ENCODE measurements around the gene PROX1.
"Not testable (repeated sequence)": the region's sequence is repeated elsewhere in the genome, so short reads cannot be mapped to it uniquely, and the experiment has no call there.

The PROX1 gene

GRCh38 chr1:214075305-214075998 lies 87.7 kb downstream of the PROX1 start:
- no peak for DNase-seq

DNA sequence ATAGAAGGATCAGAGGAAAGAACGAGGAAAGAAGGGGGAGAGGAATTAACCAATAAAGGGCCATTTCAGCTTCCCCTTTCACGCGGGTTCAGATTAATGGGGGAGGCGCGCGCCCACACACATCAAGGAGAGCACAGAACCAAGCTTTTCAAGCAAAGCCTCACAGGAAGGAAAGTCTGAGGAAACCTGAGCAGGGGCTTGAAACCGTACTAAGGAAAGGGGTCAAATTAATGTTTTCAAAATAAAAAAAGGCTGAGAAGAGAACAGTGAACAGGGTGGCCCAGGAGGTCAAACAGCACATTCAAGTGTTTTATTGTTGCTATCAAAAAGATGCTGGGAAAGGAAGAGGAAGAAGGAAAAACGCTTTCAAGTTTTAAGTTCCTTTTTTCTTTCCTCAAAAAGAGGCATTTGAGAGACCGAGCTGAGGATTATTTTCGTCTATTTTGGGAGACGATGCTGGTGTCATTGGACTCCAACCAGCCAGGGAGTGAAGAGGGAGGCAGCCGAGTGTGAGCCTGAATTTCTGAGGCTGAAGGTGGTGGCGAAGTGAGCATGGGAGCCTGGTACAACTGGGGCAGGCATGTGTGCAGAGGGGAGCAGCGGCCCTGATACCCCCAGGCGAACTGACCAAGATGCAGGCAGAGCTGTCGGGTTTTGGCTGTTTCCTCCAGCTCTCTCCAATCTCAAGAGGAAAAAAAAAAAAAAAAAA lies 88.4 kb downstream of the PROX1 start:
- no peak for DNase-seq

GRCh38 chr1:214076708-214077065 lies 88.9 kb downstream of the PROX1 start:
- DNase-seq: no peak

DNA sequence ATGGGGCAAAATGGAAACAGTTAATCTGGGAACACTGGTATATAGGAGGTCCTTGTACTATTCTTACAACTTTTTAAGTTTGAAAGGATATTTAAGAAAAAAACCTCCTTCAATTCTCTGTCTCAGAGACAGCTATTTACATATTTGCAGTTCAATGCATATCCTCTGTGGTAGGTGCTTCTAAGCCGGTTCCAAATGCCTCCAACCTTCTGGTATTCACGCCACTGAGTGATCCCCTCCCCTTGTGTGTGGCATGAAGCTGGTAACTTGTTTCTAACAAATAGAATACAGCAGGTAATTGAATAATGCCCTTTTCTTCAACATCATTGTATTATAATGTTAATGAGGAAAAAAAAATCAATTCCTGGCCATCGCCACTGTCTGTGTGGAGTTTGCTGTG lies 91.2 kb downstream of the PROX1 start:
- DNase-seq: no peak

DNA sequence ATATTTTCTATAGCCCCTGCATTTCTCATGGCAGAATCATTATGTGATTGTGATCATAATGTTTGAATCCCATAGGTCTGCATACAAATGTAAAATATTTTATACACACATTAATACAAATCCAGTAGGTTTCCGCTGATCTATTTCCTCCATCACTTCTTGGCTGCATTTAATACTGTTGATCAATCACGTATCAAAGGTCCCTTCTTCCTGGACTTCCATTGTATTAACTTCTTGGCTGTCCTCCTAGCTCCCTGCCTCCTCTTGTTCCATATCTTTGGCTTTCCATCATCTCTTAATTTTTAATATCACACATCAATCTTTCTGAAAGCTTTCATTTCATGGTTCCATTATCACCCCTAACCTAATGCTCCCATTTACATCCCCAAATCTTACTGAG lies 97.6 kb downstream of the PROX1 start:
- DNase-seq: no peak

- no peak for DNase-seq
Observed at GRCh38 chr1:214086945-214087344, 99.2 kb downstream of the PROX1 start.

- DNase-seq: not testable (repeated sequence)
Observed at GRCh38 chr1:214089003-214089402, 101.2 kb downstream of the PROX1 start.

Measured in stimulated activated CD4-positive, alpha-beta T cell treated with anti-CD3 and anti-CD28 coated beads, Interleukin-2, amount 100 ng/mL, for 24 hours (primary cell).